GM23248 (cell line): ENCODE data around the gene SEL1L3.

Experiments
- EZH2 ChIP-seq: fragments of 200-600 bp; sonication (generic); IDR thresholded peaks from 2 replicates; pipeline ENCODE4 v1.6.1; 2018; ENCODE audit warnings: antibody characterized with exemption, mild to moderate bottlenecking; ENCODE audit not compliant: insufficient read depth, poor library complexity, severe bottlenecking
- EZH2phosphoT487 ChIP-seq: fragments of 200-600 bp; sonication (generic); IDR thresholded peaks from 2 replicates; pipeline ENCODE4 v1.6.1; 2018; ENCODE audit warnings: antibody characterized with exemption, moderate library complexity, mild to moderate bottlenecking, low read depth; ENCODE audit not compliant: insufficient read depth

DNA sequence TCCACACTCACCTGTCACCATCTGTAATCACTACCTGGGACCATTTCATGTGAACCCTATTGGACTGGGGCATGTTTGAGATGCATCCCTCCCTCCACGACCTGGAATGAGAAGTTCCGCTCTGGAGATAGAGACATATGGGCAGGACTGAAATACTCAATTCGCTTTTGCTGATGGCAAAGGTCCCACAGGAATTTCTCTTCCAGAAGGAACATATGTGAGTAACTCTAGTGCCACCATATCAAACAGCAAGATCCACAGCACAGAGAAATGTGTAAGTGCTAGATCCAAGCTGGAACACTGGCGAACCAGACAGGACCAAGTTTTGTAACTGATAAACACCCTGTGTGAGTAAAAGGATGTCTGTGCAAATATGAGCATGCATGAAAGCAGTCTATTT, 43.9 kb downstream of the SEL1L3 start:
- no peak for TF ChIP-seq EZH2phosphoT487
- no peak for TF ChIP-seq EZH2
